Amniotic stem cell (primary cell): ENCODE measurements around the gene ZC3H7B.
A peak's percentile ranks its signal among the peaks of the same experiment; 100 is the strongest.
"Not testable (repeated sequence)": the region's sequence is repeated elsewhere in the genome, so short reads cannot be mapped to it uniquely, and the experiment has no call there.

Source experiments
- DNase-seq: peaks from one replicate; lab custom pipeline; 2025; lab: John Stamatoyannopoulos, UW

ZC3H7B gene

GRCh38 chr22:41285820-41286638 is 15.3 kb upstream of the ZC3H7B start, which contains the start of gene RANGAP1:
RANGAP1 (minus strand) TSS chr22:41286187; CDS start chr22:41281044, 5,143 bp downstream.
- peak; percentile 98 for DNase-seq

DNA sequence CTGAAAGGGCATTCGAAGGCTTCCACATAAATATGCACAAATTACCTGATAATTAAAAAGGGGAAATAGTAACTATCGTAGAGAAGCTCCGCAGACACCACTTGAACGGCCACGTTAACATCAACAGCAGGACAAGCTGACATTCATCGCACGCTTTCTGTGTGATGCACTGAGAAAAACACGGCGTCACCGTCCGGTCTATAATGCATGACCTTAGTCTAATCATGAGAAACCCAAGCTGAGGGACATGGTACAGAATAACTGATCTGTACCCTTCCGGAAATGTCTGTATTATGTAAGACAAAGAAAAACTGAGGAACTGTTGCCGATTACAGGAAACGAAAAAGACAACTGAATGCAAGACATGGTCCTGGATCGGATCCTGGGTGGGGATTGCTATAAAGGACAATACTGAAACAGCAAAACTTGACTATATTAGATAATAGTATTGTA is 14.7 kb upstream of the ZC3H7B start:
- no peak for DNase-seq

- DNase-seq: peak; percentile 73
These were observed 12.9 kb upstream of the ZC3H7B start for GRCh38 chr22:41288245-41288946.

- no peak for DNase-seq
These were observed 11.7 kb upstream of the ZC3H7B start for GRCh38 chr22:41289671-41290070.

- DNase-seq: no peak
These were observed 10.8 kb upstream of the ZC3H7B start for GRCh38 chr22:41290262-41291221.

- DNase-seq: not testable (repeated sequence)
These were observed 6.5 kb upstream of the ZC3H7B start for GRCh38 chr22:41294816-41295215.

GRCh38 chr22:41296826-41297667 is 4.3 kb upstream of the ZC3H7B start:
- DNase-seq: no peak

DNA sequence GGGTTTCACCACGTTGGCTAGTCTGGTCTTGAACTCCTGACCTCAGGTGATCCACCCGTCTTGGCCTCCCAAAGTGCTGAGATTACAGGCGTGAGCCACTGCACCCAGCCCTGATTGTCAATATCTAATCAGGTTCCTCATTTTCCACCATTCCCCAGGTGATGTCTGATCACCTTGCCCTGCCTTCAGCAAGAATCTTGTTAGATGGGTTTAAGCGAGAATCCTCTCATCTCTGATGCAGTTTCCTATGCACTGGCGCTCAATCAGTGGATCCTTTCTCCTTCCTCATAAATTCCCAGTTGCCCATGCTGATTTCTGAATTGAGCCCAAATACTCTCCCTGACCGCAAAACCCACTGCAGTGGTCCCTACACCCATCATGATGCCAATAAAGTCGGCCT is 664 bp upstream of the ZC3H7B start:
- no peak for DNase-seq

GRCh38 chr22:41302021-41302767 is 869 bp downstream of the ZC3H7B start:
- no peak for DNase-seq

DNA sequence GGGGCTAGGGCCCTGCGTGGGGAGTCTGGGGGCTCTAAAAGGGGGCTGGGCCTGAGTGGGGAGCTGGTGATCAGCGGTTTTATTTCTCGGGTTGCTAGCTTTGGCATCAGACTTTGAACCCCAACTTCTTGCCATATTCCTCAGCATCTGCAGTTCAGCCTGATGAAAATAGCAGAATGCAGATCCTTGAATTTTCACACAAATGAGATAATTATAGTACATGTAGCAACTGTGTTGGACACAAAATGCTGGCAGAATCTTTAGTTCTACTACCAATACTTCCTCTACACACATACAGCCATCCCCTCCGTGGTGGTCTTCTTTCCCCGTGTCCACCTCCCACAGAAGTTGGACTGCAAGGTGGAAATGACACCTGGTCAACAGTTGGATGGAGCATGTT is 1.5 kb downstream of the ZC3H7B start:
- DNase-seq: no peak

DNA sequence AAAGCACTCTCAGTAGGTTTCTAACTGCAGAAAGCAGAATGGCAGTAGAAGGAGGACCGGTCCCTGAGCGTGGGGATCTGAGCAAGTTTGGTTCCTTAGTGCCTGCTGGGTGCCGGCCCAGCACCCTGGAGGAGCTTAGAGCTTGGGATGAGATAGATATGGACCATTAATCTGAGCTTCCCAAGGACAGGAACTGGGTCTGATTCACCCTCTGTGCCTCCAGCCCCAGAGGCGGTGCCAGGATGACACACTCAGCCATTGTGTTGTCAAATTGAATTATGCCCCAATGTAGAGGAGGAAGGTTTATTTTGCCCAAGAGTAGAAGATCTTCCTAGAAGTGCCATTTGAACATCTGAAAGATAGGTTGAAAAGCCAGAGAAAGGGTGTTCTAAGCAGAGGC is 4.3 kb downstream of the ZC3H7B start:
- DNase-seq: no peak

GRCh38 chr22:41308054-41308453 is 6.7 kb downstream of the ZC3H7B start:
- no peak for DNase-seq

- no peak for DNase-seq
These were observed 7.2 kb downstream of the ZC3H7B start for GRCh38 chr22:41308544-41308947.

- DNase-seq: no peak
These were observed 9.0 kb downstream of the ZC3H7B start for GRCh38 chr22:41310336-41310735.

GRCh38 chr22:41311487-41311886 is 10.2 kb downstream of the ZC3H7B start:
- DNase-seq: no peak

- no peak for DNase-seq
These were observed 13.5 kb downstream of the ZC3H7B start for GRCh38 chr22:41314821-41315220.

DNA sequence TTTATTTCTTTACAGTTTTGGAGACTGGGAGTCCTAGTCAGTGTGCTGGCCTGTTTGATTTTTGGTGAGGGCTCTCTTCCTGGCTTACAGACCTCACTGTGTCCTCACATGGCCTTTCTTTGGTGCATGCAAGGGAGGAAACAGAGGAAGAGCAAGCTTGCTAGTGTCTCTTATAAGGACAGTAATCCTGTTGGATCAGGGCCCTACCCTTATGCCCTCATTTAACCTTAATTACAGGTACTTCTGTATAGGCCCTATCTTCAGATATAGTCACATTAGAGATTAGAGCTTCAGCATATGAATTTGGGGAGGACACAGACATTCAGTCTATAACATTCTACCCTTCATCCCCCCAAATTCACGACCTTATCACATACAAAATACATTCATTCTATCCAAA is 14.3 kb downstream of the ZC3H7B start:
- DNase-seq: no peak

GRCh38 chr22:41320416-41321240 is 19.3 kb downstream of the ZC3H7B start:
- DNase-seq: no peak

- no peak for DNase-seq
These were observed 23.6 kb downstream of the ZC3H7B start for GRCh38 chr22:41324821-41325528.
